CD1c-positive myeloid dendritic cell (primary cell): ENCODE data around the gene PTPRN2.

Experiments
- DNase-seq: peaks from one replicate; pipeline ENCODE4 v3.0.0-alpha.2; 2016; ENCODE audit errors: extremely low spot score

The PTPRN2 gene

GRCh38 chr7:158576050-158576762 lies 11.4 kb downstream of the PTPRN2 start:
- no peak for DNase-seq

- no peak for DNase-seq
These were observed 13.2 kb downstream of the PTPRN2 start for GRCh38 chr7:158574308-158575036.

DNA sequence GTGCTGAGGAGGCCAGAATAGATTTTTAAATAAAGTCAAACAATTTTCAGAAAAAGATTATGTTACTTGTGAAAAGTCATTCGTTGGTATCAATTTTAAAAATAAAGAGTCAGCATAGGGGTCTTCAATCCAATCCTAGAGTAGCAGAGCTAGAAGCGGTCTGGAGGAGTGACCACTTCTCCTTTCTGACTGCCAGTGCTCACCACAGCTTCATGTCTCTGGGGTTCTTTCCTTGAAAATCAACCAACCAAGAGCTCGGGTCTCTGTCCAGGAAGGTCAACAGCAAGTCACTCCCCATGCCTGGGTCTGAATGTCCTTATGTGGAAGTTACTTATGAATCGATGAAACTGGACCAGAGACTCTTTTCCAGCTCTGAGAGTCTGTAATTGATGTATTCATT lies 14.3 kb downstream of the PTPRN2 start:
- DNase-seq, result no peak

- no peak for DNase-seq
These were observed 15.4 kb downstream of the PTPRN2 start for GRCh38 chr7:158572000-158572828.

- no peak for DNase-seq
These were observed 17.0 kb downstream of the PTPRN2 start for GRCh38 chr7:158570449-158571170.

DNA sequence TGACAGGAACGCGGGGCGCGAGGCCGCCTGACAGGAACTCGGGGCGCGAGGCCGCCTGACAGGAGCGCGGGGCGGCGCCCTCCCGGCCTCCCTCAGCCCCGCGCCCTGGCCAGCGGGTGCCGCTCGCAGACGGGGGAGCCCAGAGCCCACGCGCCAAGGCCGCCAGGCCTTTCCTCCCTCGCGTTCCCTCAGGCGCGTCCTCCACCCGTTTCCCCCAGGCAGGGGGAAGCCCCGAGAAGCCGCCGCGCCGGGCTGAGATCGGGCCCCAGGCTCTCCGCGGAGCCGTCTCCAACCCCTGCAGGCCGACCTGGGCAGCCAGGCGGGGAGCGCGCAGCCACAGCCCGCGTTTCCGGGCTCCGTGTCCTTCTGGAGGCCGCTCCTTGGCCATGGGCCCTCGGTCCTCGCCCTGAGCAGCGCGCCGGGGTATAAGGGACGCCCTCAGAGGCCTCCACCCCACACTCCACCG lies 17.7 kb downstream of the PTPRN2 start:
- no peak for DNase-seq

DNA sequence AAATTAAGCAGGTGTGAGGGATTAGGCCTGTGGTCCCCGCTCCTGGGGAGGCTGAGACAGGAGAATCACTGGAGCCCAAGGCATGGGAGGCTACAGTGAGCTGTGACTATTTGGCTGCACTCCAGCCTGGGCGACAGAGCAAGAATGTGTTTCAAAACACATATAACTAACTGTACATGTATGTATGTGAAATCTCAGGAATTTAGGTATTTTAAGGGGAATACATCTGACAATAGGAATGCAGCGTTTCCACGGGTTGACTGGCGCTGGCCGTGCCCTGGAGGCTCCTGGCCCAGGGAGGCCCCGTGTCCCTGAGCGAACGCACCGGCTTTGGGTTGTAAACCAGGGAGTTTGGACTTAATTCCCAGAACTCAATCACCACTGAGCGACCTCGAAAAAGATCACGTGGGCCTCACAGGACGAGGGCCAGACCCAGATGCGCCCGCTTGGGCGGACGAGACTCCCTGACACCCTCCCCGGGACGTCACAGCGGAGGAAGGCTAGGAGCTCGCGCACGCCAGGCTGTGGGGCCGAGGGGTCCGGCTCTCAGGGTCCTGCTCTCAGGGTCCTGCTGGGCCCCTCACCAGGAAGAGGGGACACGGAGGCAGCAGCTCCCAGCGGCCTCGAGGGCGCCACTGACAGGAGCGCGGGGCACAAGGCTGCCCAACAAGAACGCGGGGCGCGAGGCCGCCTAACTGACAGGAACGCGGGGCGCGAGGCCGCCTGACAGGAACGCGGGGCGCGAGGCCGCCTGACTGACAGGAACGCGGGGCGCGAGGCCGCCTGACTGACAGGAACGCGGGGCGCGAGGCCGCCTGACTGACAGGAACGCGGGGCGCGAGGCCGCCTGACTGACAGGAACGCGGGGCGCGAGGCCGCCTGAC lies 18.4 kb downstream of the PTPRN2 start:
- no peak for DNase-seq

DNA sequence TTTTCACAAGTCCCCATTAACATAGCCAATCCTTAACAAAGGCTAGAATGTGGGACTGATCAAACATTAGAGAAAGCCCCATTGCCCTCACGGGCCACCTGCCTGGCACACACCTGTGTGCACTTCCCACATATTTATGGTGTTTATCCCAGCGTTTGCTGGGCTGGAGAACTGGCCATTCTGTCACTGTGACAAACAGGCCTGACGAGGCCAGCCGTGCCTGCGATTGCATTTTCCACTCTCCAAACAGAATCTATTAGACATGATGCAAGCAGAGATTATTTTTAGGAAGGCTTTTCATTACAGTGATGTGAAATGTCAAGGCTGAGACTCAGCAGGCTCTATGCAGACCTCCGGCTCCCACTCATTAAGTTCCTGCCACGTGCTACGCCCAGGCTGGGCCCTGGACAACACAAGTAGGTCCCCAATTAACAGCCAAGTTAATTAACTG lies 20.4 kb downstream of the PTPRN2 start:
- DNase-seq, result no peak

- no peak for DNase-seq
These were observed 23.0 kb downstream of the PTPRN2 start for GRCh38 chr7:158564663-158565035.

GRCh38 chr7:158563911-158564662 lies 23.5 kb downstream of the PTPRN2 start:
- no peak for DNase-seq

DNA sequence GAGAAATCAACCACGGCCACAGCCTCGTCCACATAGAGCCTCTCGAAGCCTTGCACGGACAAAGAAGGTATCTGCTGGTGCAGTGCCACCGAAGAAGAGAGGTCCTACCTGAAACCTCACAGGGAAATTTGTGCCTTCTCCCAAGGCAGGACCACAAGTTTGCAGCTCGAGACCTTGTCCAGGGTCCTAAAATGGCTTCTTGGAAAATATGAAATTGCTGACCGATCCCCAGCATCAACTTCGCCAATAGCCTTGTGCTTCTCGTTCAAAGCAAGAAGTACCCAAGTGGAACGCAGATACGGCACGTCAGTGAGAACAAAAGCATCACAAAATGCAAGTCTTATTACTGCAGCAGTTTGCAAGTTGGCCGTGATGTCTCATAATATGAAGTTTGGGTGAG lies 24.6 kb downstream of the PTPRN2 start:
- DNase-seq, result no peak

DNA sequence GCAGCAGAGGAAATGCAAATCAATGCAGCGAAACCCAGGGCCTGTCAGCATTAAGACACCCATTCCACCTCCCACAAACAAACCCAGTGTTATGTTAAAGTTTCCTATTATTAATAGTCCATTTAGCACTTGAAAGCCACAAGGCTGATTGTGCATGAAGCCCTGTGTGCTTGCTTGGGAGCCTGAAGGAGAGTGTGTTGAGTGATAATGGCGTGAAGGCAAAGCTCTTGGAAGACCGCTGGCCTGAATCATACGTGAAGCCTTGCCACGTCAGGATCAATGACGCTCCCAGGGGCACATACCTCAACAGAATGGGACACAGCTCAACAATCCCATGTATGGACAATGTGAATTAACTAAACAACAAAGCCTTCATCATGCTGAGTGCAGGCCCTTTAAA lies 25.1 kb downstream of the PTPRN2 start:
- no peak for DNase-seq

GRCh38 chr7:158561659-158562058 lies 26.0 kb downstream of the PTPRN2 start:
- DNase-seq, result no peak

- DNase-seq, result no peak
These were observed 27.2 kb downstream of the PTPRN2 start for GRCh38 chr7:158560386-158560785.

GRCh38 chr7:158559356-158559755 lies 28.3 kb downstream of the PTPRN2 start:
- DNase-seq, result no peak

DNA sequence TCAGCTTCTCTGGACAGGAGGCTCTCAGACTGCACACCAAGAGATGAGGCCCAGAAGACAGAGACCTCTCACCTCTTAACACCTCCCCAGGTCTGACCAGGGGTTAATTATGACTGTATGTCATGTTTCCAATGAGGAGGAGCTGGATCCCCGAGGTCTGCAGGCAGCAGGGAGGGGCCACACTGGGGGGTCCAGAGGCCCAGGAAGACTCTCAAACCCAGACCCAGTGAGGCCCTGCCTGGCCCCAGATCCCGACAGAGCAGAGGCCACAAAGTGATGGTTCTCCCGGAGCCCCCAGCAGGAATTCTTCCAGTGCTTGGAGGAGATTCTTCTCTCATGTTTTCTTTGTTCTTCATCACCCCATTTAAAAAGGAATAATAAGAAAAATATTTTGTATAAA lies 28.8 kb downstream of the PTPRN2 start:
- DNase-seq, result no peak

GRCh38 chr7:158557441-158557755 lies 30.2 kb downstream of the PTPRN2 start:
- DNase-seq, result no peak

- DNase-seq, result no peak
These were observed 30.7 kb downstream of the PTPRN2 start for GRCh38 chr7:158556721-158557440.

GRCh38 chr7:158555034-158555520 lies 32.5 kb downstream of the PTPRN2 start:
- no peak for DNase-seq
